NCI-H446 (cell line): ENCODE measurements around the gene SPAG8.
A peak's percentile ranks its signal among the peaks of the same experiment; 100 is the strongest.

ENCODE experiments used
- DNase-seq, 2 experiments: peaks; one replicate each; lab custom pipeline; 2025; lab: John Stamatoyannopoulos, UW

SPAG8 gene

GRCh38 chr9:35812025-35812602 lies at the start of gene SPAG8:
Gene SPAG8, minus strand, starts transcription at chr9:35812262. Its CDS starts 115 bp downstream, at chr9:35812147.
- peak; percentile 91 to 94 for DNase-seq

- no peak for DNase-seq
Observed at GRCh38 chr9:35861161-35861897, 49.3 kb upstream of the SPAG8 start.

- DNase-seq: no peak
Observed at GRCh38 chr9:35859990-35860339, 47.9 kb upstream of the SPAG8 start.

GRCh38 chr9:35859310-35859989 lies 47.4 kb upstream of the SPAG8 start:
- peak in 1 of 2 experiments; percentile 16 for DNase-seq

GRCh38 chr9:35858458-35858857 lies 46.4 kb upstream of the SPAG8 start:
- DNase-seq: no peak

- no peak for DNase-seq
Observed at GRCh38 chr9:35856882-35857281, 44.8 kb upstream of the SPAG8 start.

- DNase-seq: no peak
Observed at GRCh38 chr9:35856206-35856605, 44.1 kb upstream of the SPAG8 start.

GRCh38 chr9:35854091-35854762 lies 42.2 kb upstream of the SPAG8 start:
- no peak for DNase-seq

GRCh38 chr9:35852876-35853865 lies 41.1 kb upstream of the SPAG8 start:
- DNase-seq: no peak

GRCh38 chr9:35852267-35852815 lies 40.3 kb upstream of the SPAG8 start:
- DNase-seq: no peak

- no peak for DNase-seq
Observed at GRCh38 chr9:35847792-35848572, 35.9 kb upstream of the SPAG8 start.

- DNase-seq: no peak
Observed at GRCh38 chr9:35845824-35846771, 34.0 kb upstream of the SPAG8 start.

- peak in 1 of 2 experiments; percentile 15 for DNase-seq
Observed at GRCh38 chr9:35844628-35845270, 32.7 kb upstream of the SPAG8 start.

GRCh38 chr9:35842795-35843194 lies 30.7 kb upstream of the SPAG8 start:
- DNase-seq: no peak

GRCh38 chr9:35842020-35842745 lies 30.1 kb upstream of the SPAG8 start:
- DNase-seq: no peak

GRCh38 chr9:35841645-35841900 lies 29.5 kb upstream of the SPAG8 start:
- DNase-seq: no peak

GRCh38 chr9:35840881-35841644 lies 29.0 kb upstream of the SPAG8 start:
- no peak for DNase-seq

- DNase-seq: no peak
Observed at GRCh38 chr9:35839926-35840325, 27.9 kb upstream of the SPAG8 start.
